Caki2 (cell line): ENCODE results near the gene GPR84. TPM values are rescaled to one million over a fixed set of nuclear protein-coding genes. Genes with fewer than 3 reads are reported as not detected.
A peak's percentile ranks its signal among the peaks of the same experiment; 100 is the strongest.
"Not testable (repeated sequence)": the region's sequence is repeated elsewhere in the genome, so short reads cannot be mapped to it uniquely, and the experiment has no call there.

Experiments
- DNase-seq: peaks from one replicate; pipeline ENCODE4 v3.0.0-alpha.2; 2015; ENCODE audit warnings: low read depth
- in situ Hi-C: cut with HindIII; loops from 2 replicates; pipeline ENCODE4 v1.10.0; 2016; ENCODE audit warnings: low sequenced_read_pairs, low pct_unique_long_range_greater_than_20kb, mixed read lengths
- total RNA-seq: library from RNA; depleted of rRNA; stranded (reverse); fragments of >200 nt; shearing (Covaris generic); gene quantifications from 2 replicates; pipeline ENCODE4 v1.2.3, GENCODE V29; 2014; ENCODE audit warnings: low replicate concordance

GPR84 gene
- total RNA-seq, 1 experiment from 2014 or later: not detected

- DNase-seq: no peak
- in situ Hi-C loops: no loop called here
Measured at GRCh38 chr12:54341378-54342300, 22.6 kb downstream of the GPR84 start.

GRCh38 chr12:54340846-54341245, 23.4 kb downstream of the GPR84 start:
- in situ Hi-C loops: no loop called here
- DNase-seq: no peak

GRCh38 chr12:54338698-54339296, 25.5 kb downstream of the GPR84 start:
- in situ Hi-C loops: no loop called here
- DNase-seq: no peak

- in situ Hi-C loops: no loop called here
- DNase-seq: no peak
Measured at GRCh38 chr12:54337854-54338650, 26.2 kb downstream of the GPR84 start.

GRCh38 chr12:54337280-54337842, 26.9 kb downstream of the GPR84 start:
- in situ Hi-C loops: no loop called here
- DNase-seq: no peak

GRCh38 chr12:54333420-54334034, 30.8 kb downstream of the GPR84 start:
- in situ Hi-C loops: no loop called here
- no peak for DNase-seq

GRCh38 chr12:54331461-54331860, 32.8 kb downstream of the GPR84 start:
- in situ Hi-C loops: no loop called here
- no peak for DNase-seq

GRCh38 chr12:54330442-54330841, 33.8 kb downstream of the GPR84 start:
- in situ Hi-C loops: no loop called here

GRCh38 chr12:54329759-54330158, 34.5 kb downstream of the GPR84 start:
- in situ Hi-C loops: no loop called here
- no peak for DNase-seq

More at GRCh38 chr12:54330442-54330841, 33.8 kb downstream of the GPR84 start:
- DNase-seq: no peak

GRCh38 chr12:54328595-54329337, 35.5 kb downstream of the GPR84 start:
- in situ Hi-C loops: no loop called here
- no peak for DNase-seq

- peak; percentile 32 for DNase-seq
- in situ Hi-C loops: not testable (repeated sequence)
Measured at GRCh38 chr12:54325442-54326109, 38.7 kb downstream of the GPR84 start.

GRCh38 chr12:54324617-54325441, 39.5 kb downstream of the GPR84 start, which contains the start of gene COPZ1:
Gene COPZ1, plus strand, starts transcription at chr12:54325131. Its CDS starts 33 bp downstream, at chr12:54325164.
- peak; percentile 100 for DNase-seq
- in situ Hi-C loops: no loop called here

- in situ Hi-C loops: no loop called here
Measured at GRCh38 chr12:54321363-54321762, 42.9 kb downstream of the GPR84 start.

More at GRCh38 chr12:54321363-54321762, 42.9 kb downstream of the GPR84 start:
- DNase-seq: no peak
